ENCODE data around the gene CHRNA4. TPM values are rescaled to one million over a fixed set of nuclear protein-coding genes. Genes with fewer than 3 reads are reported as not detected.

The CHRNA4 gene
- total and polyA plus RNA-seq, 2 of the 4 experiments (the other 2 are of a cell fraction) = not detected

DNA sequence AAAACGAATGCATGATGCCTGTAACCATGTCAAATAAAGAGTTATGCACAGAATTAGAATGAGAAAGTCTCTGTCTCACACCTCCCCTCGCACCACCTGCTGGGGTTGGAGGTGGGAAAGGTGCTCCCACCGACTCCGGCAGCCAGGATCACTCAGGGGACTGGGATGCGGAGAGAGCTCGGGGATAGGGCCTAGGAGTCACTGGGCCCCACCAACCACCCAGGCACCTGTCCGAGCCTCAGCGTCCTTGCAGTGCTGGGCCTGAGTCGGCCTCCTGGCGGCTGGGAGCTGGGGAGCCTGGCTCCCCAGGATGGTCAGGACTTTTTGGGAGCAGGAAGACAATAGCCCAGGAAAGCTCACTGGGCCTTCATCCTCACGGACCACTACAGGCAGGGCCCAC, 22.4 kb upstream of the CHRNA4 start:
- Histone ChIP-seq H4K8ac (ENCODE audit: low read depth in 2 of 2, low read length in 2 of 2) (no peak overlapping the region), H3K9me1 (ENCODE audit: insufficient read depth, low read length) (no peaks in the 10 kb centered on the region), H3K27ac (ENCODE audit: insufficient read depth, low read length) (no peak overlapping the region), H2BK5ac (ENCODE audit: low read depth, low read length, poor library complexity, severe bottlenecking) (no peak overlapping the region), H3K18ac (ENCODE audit: low read depth, low read length) (no peak overlapping the region), H2BK20ac (ENCODE audit: low read depth, low read length) (no peak overlapping the region), H3K4ac (ENCODE audit: low read depth, low read length) (no peak overlapping the region), H3K4me3 (ENCODE audit: insufficient read depth, low read depth, low read length) (no peak overlapping the region), H3K4me2 (ENCODE audit: low read depth, low read length) (no peak overlapping the region), H3K79me1 (ENCODE audit: low read depth in 1 of 2, low read length in 2 of 2) (no peaks in the 10 kb centered on the region), H3K56ac (ENCODE audit: extremely low read depth, insufficient read depth, low read length) (no peak overlapping the region), H4K91ac (ENCODE audit: insufficient read depth, low read depth, low read length) (no peak overlapping the region), H2AFZ (replicated peaks; ENCODE audit: low read length, poor library complexity) (no peak overlapping the region), H2BK120ac (ENCODE audit: low read depth, low read length) (no peak overlapping the region), H2BK15ac (ENCODE audit: low read depth, low read length) (no peak overlapping the region), H3K36me3 (ENCODE audit: control insufficient read depth, insufficient read depth, low read length) (no peaks in the 10 kb centered on the region), H3K27me3 (ENCODE audit: control insufficient read depth, insufficient read depth, low read length) (peaks cover 2% of the 10 kb centered on the region; the same call in 1 of the 2 replicates), H2AK5ac (ENCODE audit: low read depth, low read length) (no peak overlapping the region), H3K4me1 (ENCODE audit: control insufficient read depth, insufficient read depth, low read length) (no peaks in the 10 kb centered on the region), H3K14ac (replicated peaks; ENCODE audit: low read depth, low read length) (no peak overlapping the region), H2AK9ac (replicated peaks; ENCODE audit: low read depth, low read length, poor library complexity) (no peak overlapping the region), H4K20me1 (ENCODE audit: insufficient read depth, low read length) (no peaks in the 10 kb centered on the region), H3K9me3 (ENCODE audit: control insufficient read depth, insufficient read depth, low read length) (peaks cover 10% of the 10 kb centered on the region), H3K23ac (ENCODE audit: low read depth, low read length) (no peak overlapping the region), H4K5ac (ENCODE audit: low read depth, low read length) (no peak overlapping the region), H3K9ac (ENCODE audit: low read depth, low read length) (no peak overlapping the region)
- DNase-seq (no peak), ATAC-seq (ENCODE audit: low read depth) (no peak)
- ChIA-PET POLR2A (ENCODE audit: unreplicated experiment) (no interaction called here), CTCF (no interaction called here)
- intact Hi-C loops (cut with micrococcal nuclease) (loop anchor here (5.0 kb wide), 2 partner anchors 161 to 326 kb away; no protein-coding TSS in a partner anchor), dilution Hi-C loops (cut with HindIII; ENCODE audit: low sequenced_read_pairs, unreplicated experiment) (no loop called here), in situ Hi-C loops (cut with MboI; ENCODE audit: low sequenced_read_pairs) (no loop called here)
- TF ChIP-seq POLR2A (IDR thresholded peaks at IDR 0.05; ENCODE audit: low read depth, low read length) (no peak), BHLHE40 (IDR thresholded peaks at IDR 0.05; ENCODE audit: low read depth, low read length) (no peak), CEBPB (IDR thresholded peaks at IDR 0.05; ENCODE audit: low read depth, low read length) (no peak), MXI1 (IDR thresholded peaks at IDR 0.05; ENCODE audit: borderline replicate concordance, low read depth, low read length) (no peak), MAZ (IDR thresholded peaks at IDR 0.05; ENCODE audit: borderline replicate concordance, low read depth, low read length) (no peak), MAFK (IDR thresholded peaks at IDR 0.05; ENCODE audit: low read depth, low read length) (no peak), SMC3 (IDR thresholded peaks at IDR 0.05; ENCODE audit: low read depth, low read length) (no peak)
- no TSS peak for BruUV-seq (replicated peaks)
- 44% methylated on average over 7 of the region's 11 CpGs; no CpG with 5 or more reads in 1 of the 2 experiments for WGBS, 2 experiments (ENCODE audit: extremely low coverage in 2 of 2, insufficient read length in 1 of 2)
